Measurements from ENCODE around the gene VPS45. TPM values are rescaled to one million over a fixed set of nuclear protein-coding genes. Genes with fewer than 3 reads are reported as not detected.

VPS45 gene
- total and polyA plus RNA-seq, 2 of the 8 experiments (the other 6 are each of a cell fraction or from before 2014, with no cell fraction given) = 19.1 to 27.6 TPM

GRCh38 chr1:150087415-150087814, 19.8 kb downstream of the VPS45 start:
- no peak overlapping the region for H3K23ac ChIP-seq (ENCODE audit: insufficient read length)
- no peak overlapping the region for H3K56ac ChIP-seq (replicated peaks; ENCODE audit: insufficient read length, low read depth, low read length)
- DNase-seq (ENCODE audit: low read depth in 1 of 2, low spot score in 2 of 2) = no peak
- no peak overlapping the region for H2BK12ac ChIP-seq (ENCODE audit: low read depth, low read length)
- no peak overlapping the region for H3K9ac ChIP-seq (replicated peaks in 1 of 4; ENCODE audit: extremely low read depth in 1 of 4, low read depth in 3 of 4, low read length in 3 of 4)
- no peak overlapping the region for H4K91ac ChIP-seq (replicated peaks; ENCODE audit: insufficient read length, low read length)
- FAIRE-seq = no peak
- WGBS, 2 experiments (ENCODE audit: extremely low coverage in 1 of 2, insufficient coverage in 1 of 2, insufficient read length in 1 of 2, insufficient replicate concordance in 2 of 2, low coverage in 1 of 2, low lambda C conversion rate in 2 of 2, missing lambda C conversion rate in 1 of 2) = 90% methylated on average over 2 of the region's 2 CpGs; no CpG with 5 or more reads in 1 of the 2 experiments
- H3K4ac ChIP-seq (replicated peaks; ENCODE audit: insufficient read length, low read depth, low read length) = no peak overlapping the region
- no peak overlapping the region for H3K4me3 ChIP-seq (ENCODE audit: extremely low read depth in 1 of 4, insufficient read depth in 2 of 4, low read depth in 3 of 4, low read length in 4 of 4)
- no peaks in the 10 kb centered on the region for H3K27me3 ChIP-seq (replicated peaks in 1 of 4; ENCODE audit: control insufficient read depth in 3 of 4, extremely low read depth in 1 of 4, insufficient read depth in 3 of 4, low read length in 3 of 4)
- ChIA-PET POLR2A (ENCODE audit: partially characterized antibody) (interaction anchor here (0.7 to 1.6 kb wide), 2 partner anchors 10 to 192 kb away, joined by 3 read pairs; no protein-coding TSS in a partner anchor), CTCF (ENCODE audit: partially characterized antibody) (interaction anchor here (1.2 kb wide), 1 partner anchor 78 kb away, joined by 3 read pairs; no protein-coding TSS in a partner anchor)
- H2AFZ ChIP-seq (ENCODE audit: low read length) = no peak overlapping the region
- peaks cover 3 to 13% (median 7%) of the 10 kb centered on the region in 4 experiments; a peak in 6 of 8 replicates for H3K36me3 ChIP-seq (ENCODE audit: control insufficient read depth in 2 of 4, insufficient read depth in 4 of 4, low read length in 3 of 4)
- no peak overlapping the region for H2BK5ac ChIP-seq (ENCODE audit: low read depth, low read length)
- H4K5ac ChIP-seq (ENCODE audit: insufficient read length, low read depth, low read length) = no peak overlapping the region
- no peaks in the 10 kb centered on the region for H3K4me1 ChIP-seq (replicated peaks in 1 of 4; ENCODE audit: control insufficient read depth in 3 of 4, insufficient read depth in 4 of 4, low read length in 3 of 4)
- H4K8ac ChIP-seq (ENCODE audit: extremely low read depth, insufficient read depth, low read length) = no peak overlapping the region
- H2BK20ac ChIP-seq (ENCODE audit: low read length) = no peak overlapping the region
- no peak overlapping the region for H3K14ac ChIP-seq (ENCODE audit: insufficient read length)
- H2BK120ac ChIP-seq (replicated peaks; ENCODE audit: low read depth, low read length) = no peak overlapping the region
- TF ChIP-seq TEAD4 (IDR thresholded peaks at IDR 0.05; ENCODE audit: low read depth, low read length) (no peak), TAF1 (IDR thresholded peaks at IDR 0.05; ENCODE audit: low read depth, low read length) (no peak), BCL11A (IDR thresholded peaks at IDR 0.05; ENCODE audit: low read depth in 2 of 2, low read length in 2 of 2) (no peak), EP300 (IDR thresholded peaks at IDR 0.05; ENCODE audit: borderline replicate concordance in 1 of 2, low read depth in 2 of 2, low read length in 2 of 2) (no peak), KDM1A (IDR thresholded peaks at IDR 0.05; ENCODE audit: borderline replicate concordance, low read length) (no peak), POLR2AphosphoS5 (IDR thresholded peaks at IDR 0.05; ENCODE audit: low read depth, low read length) (no peak), CHD1 (IDR thresholded peaks at IDR 0.05; ENCODE audit: low read depth, low read length) (no peak), E2F6 (IDR thresholded peaks at IDR 0.05) (no peak)
- TF ChIP-seq, protein P1, sequence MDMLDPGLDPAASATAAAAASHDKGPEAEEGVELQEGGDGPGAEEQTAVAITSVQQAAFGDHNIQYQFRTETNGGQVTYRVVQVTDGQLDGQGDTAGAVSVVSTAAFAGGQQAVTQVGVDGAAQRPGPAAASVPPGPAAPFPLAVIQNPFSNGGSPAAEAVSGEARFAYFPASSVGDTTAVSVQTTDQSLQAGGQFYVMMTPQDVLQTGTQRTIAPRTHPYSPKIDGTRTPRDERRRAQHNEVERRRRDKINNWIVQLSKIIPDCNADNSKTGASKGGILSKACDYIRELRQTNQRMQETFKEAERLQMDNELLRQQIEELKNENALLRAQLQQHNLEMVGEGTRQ (IDR thresholded peaks at IDR 0.05; ENCODE audit: low read length) = no peak
- no peak overlapping the region for H3K27ac ChIP-seq (ENCODE audit: low read depth, low read length)
- no peak overlapping the region for H3K18ac ChIP-seq (ENCODE audit: extremely low read depth, low read length)
- no peaks in the 10 kb centered on the region for H3K9me3 ChIP-seq (ENCODE audit: insufficient read depth in 2 of 2, low read depth in 1 of 2, low read length in 1 of 2)
- no peak overlapping the region for H2BK15ac ChIP-seq (ENCODE audit: low read length)
- H3K79me2 ChIP-seq (ENCODE audit: control insufficient read depth in 1 of 2, insufficient read depth in 2 of 2, low read length in 2 of 2) = no peaks in the 10 kb centered on the region
- H3K79me1 ChIP-seq (ENCODE audit: low read depth, low read length) = no peaks in the 10 kb centered on the region
- no peak overlapping the region for H3K4me2 ChIP-seq (ENCODE audit: insufficient read depth in 1 of 2, low read depth in 2 of 2, low read length in 2 of 2)
- no peak overlapping the region for H2AK5ac ChIP-seq (ENCODE audit: low read depth, low read length)
- no peaks in the 10 kb centered on the region for H3K23me2 ChIP-seq (ENCODE audit: low read depth, low read length)
- no peaks in the 10 kb centered on the region for H4K20me1 ChIP-seq (replicated peaks in 1 of 2; ENCODE audit: control insufficient read depth in 1 of 2, insufficient read depth in 2 of 2, low read length in 2 of 2)

Measured in H1 (cell line).